GM19467 (cell line): Measurements from ENCODE around the gene CFAP251.
"Not testable (repeated sequence)": the region's sequence is repeated elsewhere in the genome, so short reads cannot be mapped to it uniquely, and the experiment has no call there.

Source experiments
- ATAC-seq: cut with Tn5 transposase; IDR thresholded peaks from one replicate; pipeline ENCODE4 v1.9.1; 2021; ENCODE audit warnings: mild to moderate bottlenecking, moderate library complexity; ENCODE audit not compliant: unreplicated experiment

Gene CFAP251, protein sequence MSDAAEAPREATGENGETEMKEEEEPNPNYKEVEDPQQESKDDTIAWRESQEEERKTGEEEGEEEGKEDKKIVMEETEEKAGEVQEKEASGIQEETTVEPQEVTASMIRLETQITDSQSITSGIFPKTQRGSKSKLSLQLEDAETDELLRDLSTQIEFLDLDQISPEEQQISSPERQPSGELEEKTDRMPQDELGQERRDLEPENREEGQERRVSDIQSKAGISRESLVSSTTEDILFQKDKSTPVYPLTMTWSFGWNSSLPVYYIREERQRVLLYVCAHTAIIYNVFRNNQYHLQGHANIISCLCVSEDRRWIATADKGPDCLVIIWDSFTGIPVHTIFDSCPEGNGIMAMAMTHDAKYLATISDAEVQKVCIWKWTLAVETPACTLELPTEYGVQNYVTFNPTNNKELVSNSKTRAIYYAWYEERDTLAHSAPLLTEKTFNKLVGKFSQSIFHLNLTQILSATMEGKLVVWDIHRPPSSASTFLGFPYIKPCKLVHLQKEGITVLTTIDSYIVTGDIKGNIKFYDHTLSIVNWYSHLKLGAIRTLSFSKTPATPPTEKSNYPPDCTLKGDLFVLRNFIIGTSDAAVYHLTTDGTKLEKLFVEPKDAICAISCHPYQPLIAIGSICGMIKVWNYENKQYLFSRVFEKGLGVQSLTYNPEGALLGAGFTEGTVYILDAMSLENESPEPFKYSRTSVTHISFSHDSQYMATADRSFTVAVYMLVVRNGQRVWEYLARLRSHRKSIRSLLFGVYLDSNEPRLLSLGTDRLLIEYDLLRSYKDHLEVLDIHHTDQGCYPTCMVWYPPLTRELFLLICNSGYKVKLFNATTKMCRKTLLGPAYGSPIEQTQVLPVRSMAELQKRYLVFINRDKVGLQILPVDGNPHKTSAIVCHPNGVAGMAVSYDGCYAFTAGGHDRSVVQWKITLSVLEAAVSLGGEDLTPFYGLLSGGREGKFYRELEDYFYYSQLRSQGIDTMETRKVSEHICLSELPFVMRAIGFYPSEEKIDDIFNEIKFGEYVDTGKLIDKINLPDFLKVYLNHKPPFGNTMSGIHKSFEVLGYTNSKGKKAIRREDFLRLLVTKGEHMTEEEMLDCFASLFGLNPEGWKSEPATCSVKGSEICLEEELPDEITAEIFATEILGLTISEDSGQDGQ

GRCh38 chr12:121917950-121918678, at the start of gene CFAP251:
TSS of gene CFAP251 (plus strand) at chr12:121918592. CDS start at chr12:121921306, 2,714 bp downstream.
- ATAC-seq, result peak; percentile 94

DNA sequence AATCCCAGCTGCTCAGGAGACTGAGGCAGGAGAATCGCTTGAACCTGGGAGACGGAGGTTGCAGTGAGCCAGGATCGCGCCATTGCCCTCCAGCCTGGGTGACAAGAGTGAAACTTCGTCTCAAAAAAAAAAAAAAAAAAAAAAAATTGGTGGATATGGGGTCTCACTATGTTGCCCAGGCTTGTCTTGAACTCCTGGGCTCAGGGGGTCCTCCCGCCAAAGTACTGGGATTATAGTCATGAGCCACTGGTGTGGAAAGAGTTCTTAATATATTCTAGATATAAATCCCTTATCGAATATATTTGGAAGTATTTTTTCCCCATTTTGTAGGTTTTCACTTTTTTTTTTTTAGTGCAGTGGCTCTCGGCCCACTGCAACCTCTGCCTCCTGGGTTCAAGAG, 49.2 kb upstream of the CFAP251 start:
- not testable (repeated sequence) for ATAC-seq

DNA sequence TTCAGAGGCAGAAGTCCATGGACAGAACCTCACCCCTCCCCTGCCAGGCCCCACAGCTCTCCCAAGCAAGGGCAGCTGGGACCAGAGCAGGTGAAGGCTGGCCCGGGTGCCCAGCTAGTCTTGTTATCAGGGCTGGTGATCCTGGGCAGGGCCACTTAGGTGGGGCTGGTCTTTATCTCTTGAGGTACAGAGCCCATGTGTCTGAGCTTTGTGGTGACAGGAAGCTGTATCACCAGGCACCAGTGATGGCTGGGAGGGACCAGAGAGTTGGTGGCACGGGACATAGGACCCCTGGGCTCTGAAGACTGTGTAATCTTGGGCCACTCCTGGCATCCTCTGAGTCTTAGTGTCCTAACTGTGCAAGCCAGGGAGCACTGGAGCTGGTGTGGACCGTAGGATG, 46.9 kb upstream of the CFAP251 start:
- ATAC-seq, result no peak

- no peak for ATAC-seq
These were observed 45.7 kb upstream of the CFAP251 start for GRCh38 chr12:121872546-121873215.

GRCh38 chr12:121873216-121873569, 45.2 kb upstream of the CFAP251 start:
- no peak for ATAC-seq

DNA sequence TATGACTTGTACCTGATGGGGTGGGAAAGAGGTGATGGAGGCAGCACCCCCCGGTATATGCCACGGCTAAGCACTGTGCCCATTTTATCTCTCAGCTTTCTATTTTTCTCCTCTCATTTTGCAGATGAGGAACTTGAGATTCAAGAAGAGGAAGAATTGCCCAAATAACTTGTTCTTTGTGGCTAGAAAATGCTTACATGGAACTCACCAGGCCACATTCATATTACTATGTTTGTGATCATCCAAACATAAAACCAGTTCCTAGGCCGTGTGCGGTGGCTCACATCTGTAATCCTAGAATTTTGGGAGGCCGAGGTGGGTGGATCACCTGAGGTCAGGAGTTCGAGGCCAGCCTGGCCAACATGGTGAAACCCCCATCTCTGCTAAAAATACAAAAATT, 44.3 kb upstream of the CFAP251 start:
- ATAC-seq, result no peak

DNA sequence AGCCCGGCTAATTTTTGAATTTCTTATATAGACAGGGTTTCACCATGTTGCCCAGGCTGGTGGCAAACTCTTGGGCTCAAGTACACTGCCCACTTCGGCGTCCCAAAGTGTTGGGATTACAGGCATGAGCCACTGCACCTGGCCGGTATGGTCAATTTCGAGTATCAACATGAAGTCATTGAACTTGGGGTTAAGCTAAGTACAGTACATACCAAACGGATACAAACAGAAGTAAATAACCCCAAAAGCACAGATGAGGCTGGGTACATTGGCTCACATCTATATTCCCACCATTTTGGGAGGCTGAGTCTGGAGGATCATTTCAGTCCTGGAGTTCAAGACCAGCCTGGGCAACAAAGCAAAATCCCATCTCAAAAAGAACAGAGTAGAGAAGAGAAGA, 42.8 kb upstream of the CFAP251 start:
- no peak for ATAC-seq

DNA sequence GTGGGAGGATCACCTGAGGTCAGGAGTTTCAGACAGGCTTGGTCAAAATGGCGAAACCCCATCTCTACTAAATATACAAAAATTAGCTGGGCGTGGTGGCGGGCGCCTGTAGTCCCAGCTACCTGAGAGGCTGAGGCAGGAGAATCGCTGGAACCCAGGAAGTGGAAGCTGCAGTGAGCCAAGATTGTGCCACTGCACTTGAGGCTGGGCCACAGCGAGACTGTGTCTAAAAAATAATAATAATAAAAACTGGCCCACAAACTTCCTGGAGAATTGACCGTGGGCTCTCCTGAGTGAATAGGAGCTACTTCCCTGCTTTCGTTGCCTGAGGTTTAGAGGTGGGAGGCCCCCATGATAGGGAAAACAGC, 42.3 kb upstream of the CFAP251 start:
- not testable (repeated sequence) for ATAC-seq

DNA sequence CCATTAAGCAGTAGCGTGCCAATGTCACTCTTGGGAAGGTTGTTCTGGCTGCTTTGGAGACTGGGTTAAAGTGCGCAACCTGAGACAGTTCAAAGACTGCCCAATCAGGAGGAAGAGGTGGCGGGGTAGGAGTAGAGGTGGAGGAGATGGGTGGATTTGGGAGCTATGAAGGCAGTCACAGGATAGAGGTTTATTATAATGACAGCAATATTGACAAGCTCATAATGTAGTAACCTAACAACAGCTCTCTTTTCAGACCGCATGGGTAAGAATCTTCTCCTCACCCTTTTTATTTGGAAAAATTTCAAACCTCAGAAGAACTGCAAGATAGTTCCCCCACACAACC, 35.1 kb upstream of the CFAP251 start:
- ATAC-seq, result no peak

DNA sequence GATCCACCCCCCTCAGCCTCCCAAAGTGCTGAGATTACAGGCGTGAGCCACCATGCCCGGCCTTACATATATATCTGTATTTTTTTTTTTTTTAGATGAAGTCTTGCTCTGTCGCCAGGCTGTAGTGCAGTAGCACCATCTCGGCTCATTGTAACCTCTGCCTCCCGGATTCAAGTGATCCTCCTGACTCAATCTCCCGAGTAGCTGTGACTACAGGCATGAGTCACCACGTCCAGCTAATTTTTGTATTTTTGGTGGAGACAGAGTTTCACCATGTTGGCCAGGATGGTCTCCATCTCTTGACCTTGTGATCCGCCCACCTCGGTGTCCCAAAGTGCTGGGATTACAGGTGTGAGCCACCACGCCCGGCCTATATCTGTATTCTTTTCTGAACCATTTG, 33.3 kb upstream of the CFAP251 start:
- not testable (repeated sequence) for ATAC-seq

GRCh38 chr12:121888083-121888477, 30.3 kb upstream of the CFAP251 start:
- ATAC-seq, result no peak

GRCh38 chr12:121888478-121889273, 29.7 kb upstream of the CFAP251 start, which contains the start of gene PSMD9:
TSS of gene PSMD9 (plus strand) at chr12:121888790. CDS start at chr12:121888857, 67 bp downstream.
- ATAC-seq, result peak; percentile 88

DNA sequence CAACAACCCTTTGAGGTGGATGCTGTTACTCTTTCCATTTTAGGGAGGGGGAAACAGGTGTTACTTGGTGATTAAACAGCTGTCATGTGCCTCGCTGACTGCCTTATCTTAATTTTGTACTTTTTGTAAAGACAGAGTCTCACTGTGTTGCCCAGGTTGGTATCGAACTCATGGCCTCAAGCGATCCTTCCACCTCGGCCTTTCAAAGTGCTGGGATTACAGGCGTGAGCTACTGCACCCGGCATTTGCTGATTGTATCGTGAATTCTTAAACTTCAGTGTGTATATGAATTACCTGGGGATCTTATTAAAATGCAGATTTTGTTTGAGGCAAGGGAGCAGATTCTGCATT, 29.1 kb upstream of the CFAP251 start:
- no peak for ATAC-seq

DNA sequence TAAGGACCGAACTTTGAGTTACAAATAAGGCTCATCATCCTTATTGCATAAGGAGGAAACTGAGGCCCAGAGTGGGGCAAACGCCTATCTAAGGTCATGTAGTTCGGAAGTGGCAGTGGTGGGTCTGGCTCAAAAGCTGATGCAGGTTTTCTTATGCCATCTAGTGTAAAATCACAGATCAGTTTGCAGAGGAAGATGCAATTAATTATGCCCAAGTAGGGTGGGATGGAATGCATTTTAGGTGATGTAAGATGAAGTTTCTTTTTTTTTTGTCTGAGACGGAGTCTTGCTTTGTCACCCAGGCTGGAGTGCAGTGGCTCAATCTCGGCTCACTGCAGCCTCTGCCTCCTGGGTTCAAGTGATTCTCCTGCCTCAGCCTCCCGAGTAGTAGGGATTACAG, 28.7 kb upstream of the CFAP251 start:
- ATAC-seq, result not testable (repeated sequence)

- no peak for ATAC-seq
These were observed 25.5 kb upstream of the CFAP251 start for GRCh38 chr12:121892673-121893561.

DNA sequence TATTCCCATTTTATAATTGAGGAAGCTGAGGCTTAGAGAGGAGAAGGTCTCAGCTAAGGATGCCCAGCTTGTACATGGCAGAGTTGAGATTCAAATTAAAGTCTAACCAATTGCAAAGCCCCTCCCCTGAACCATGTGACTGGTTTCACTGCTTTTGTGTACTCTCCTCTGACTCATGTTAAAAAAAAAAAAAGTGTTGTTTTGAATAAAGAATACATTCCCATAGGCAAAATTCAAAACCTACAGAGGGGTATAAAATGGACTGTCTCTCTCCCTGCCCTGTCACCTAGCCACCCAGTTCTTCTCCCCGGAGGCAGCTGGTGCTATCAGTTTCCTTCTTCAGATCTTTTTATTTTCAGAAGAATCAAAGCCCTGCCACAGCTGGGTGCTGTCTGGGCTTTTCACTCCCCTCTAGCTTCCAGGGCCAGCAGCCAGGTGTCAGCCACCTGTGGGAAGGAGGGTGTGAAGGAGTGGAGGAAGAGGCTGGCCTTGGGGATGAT, 24.4 kb upstream of the CFAP251 start:
- no peak for ATAC-seq

DNA sequence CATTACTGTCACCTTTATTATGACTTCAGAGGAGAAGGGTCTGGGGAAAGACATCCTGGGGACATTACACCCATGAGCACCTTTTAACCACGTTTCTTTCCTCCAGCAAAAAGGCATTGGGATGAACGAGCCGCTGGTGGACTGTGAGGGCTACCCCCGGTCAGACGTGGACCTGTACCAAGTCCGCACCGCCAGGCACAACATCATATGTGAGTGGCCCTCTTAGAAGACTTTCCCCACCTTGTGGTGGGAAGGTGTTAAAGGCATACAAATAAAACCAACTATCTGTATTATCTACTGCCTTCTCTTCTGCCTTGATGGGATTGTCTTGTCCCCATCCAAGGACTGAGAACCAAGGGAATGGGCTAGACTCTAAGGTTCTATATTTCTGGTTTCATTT, 23.8 kb upstream of the CFAP251 start:
- no peak for ATAC-seq

DNA sequence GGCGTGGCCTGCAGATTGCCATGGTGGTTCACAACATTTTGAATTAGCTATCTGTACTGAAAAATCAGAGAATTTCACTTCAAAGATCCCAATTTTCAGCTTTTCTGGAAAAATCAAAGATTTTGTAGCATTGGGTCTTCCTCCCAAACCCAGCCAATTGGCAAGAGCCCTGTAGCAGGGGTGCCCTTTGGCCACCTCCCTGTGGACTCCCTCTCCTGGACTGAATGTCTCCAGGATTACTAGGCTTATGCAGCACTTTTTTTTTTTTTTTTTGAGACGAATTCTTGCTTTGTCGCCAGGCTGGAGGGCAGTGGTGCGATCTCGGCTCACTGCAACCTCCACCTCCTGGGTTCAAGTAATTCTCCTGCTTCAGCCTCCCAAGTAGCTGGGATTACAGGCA, 20.1 kb upstream of the CFAP251 start:
- no peak for ATAC-seq
